MCF 10A (cell line): ENCODE measurements around the gene GATA3. TPM values are rescaled to one million over a fixed set of nuclear protein-coding genes. Genes with fewer than 3 reads are reported as not detected.
A peak's percentile ranks its signal among the peaks of the same experiment; 100 is the strongest.

Experiments
- BruUV-seq: library from RNA; stranded (reverse); fragments of 400-500 nt; replicated peaks from 2 replicates; lab custom pipeline; 2021; lab: Mats Ljungman, UMichigan
- CTCF ChIA-PET: fragments of 300-600 bp; sonication (Branson Sonifier 250); formaldehyde crosslinking; extraction: SDS; loops from one replicate; lab custom pipeline; 2021; ENCODE audit warnings: antibody characterized with exemption, inconsistent platforms; lab: Yijun Ruan, JAX
- POLR2A ChIA-PET: fragments of 300-600, 350-650 bp; sonication (Branson Sonifier 250); formaldehyde crosslinking; extraction: SDS; loops from one replicate; lab custom pipeline; 2020; ENCODE audit warnings: antibody characterized with exemption, inconsistent platforms; lab: Yijun Ruan, JAX
- DNase-seq: peaks from one replicate; pipeline ENCODE4 v3.0.0-alpha.2; 2018; ENCODE audit not compliant: unreplicated experiment
- H3K27ac Mint-ChIP-seq: one replicate; pipeline ENCODE4 v1.8.0; 2022; ENCODE audit warnings: mild to moderate bottlenecking, low read depth, mixed read lengths; ENCODE audit not compliant: unreplicated experiment
- H3K27me3 Mint-ChIP-seq: one replicate; pipeline ENCODE4 v1.8.0; 2022; ENCODE audit warnings: mixed read lengths; ENCODE audit not compliant: insufficient read depth, unreplicated experiment
- H3K36me3 Mint-ChIP-seq: one replicate; pipeline ENCODE4 v1.8.0; 2022; ENCODE audit warnings: mild to moderate bottlenecking, moderate library complexity, mixed read lengths; ENCODE audit not compliant: insufficient read depth, unreplicated experiment
- H3K4me1 Mint-ChIP-seq: one replicate; pipeline ENCODE4 v1.8.0; 2022; ENCODE audit warnings: mixed read lengths; ENCODE audit not compliant: insufficient read depth, unreplicated experiment
- H3K4me3 Mint-ChIP-seq: one replicate; pipeline ENCODE4 v1.8.0; 2022; ENCODE audit warnings: mild to moderate bottlenecking, moderate library complexity, mixed read lengths; ENCODE audit not compliant: unreplicated experiment
- H3K9me3 Mint-ChIP-seq: one replicate; pipeline ENCODE4 v1.8.0; 2022; ENCODE audit warnings: mixed read lengths; ENCODE audit not compliant: unreplicated experiment
- intact Hi-C: fragments of 100-400 bp; cut with micrococcal nuclease; formaldehyde crosslinking; loops from 2 replicates; pipeline ENCODE4 v1.14.1; 2022
- total RNA-seq: library from RNA; stranded (reverse); gene quantifications from 2 replicates; pipeline ENCODE4 v1.2.3, GENCODE V29; 2022
- TF ChIP-seq, protein P1 (sequence below): fragments of 200-600 bp; IDR thresholded peaks from one replicate; pipeline ENCODE4 v1.8.0; 2022; ENCODE audit warnings: antibody characterized with exemption, mild to moderate bottlenecking; ENCODE audit not compliant: unreplicated experiment

GATA3 gene
- total RNA-seq, 1 experiment from 2014 or later: 13.1 TPM

DNA sequence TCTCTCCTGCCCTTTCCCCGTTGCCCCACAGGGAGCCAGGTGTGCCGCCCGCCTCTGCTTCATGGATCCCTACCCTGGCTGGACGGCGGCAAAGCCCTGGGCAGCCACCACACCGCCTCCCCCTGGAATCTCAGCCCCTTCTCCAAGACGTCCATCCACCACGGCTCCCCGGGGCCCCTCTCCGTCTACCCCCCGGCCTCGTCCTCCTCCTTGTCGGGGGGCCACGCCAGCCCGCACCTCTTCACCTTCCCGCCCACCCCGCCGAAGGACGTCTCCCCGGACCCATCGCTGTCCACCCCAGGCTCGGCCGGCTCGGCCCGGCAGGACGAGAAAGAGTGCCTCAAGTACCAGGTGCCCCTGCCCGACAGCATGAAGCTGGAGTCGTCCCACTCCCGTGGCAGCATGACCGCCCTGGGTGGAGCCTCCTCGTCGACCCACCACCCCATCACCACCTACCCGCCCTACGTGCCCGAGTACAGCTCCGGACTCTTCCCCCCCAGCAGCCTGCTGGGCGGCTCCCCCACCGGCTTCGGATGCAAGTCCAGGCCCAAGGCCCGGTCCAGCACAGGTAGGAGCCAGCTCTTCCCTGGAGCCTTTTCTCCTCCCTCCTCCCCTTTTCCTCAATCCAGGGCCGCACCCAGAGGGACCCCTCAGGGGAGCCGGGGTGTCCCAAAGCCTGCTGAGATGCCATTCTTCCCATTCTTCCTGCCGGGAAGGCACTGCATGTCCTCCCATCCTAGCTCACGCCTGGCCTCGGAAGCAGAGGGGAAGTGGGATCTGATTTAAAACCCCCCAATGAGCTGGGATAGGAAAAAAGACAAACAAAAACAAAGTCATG is 4.0 kb downstream of the GATA3 start:
- Mint-ChIP-seq H3K4me3 (peak overlapping the region; percentile 93), H3K36me3 (peaks cover 64% of the 10 kb centered on the region), H3K27ac (peak overlapping the region; percentile 93), H3K9me3 (no peaks in the 10 kb centered on the region), H3K4me1 (peaks cover 24% of the 10 kb centered on the region), H3K27me3 (no peaks in the 10 kb centered on the region)
- peak; percentile 21 for DNase-seq
- intact Hi-C loops: loop anchor here (5.0 to 10.0 kb wide), 3 partner anchors 74 to 696 kb away; no protein-coding TSS in a partner anchor
- ChIA-PET CTCF (interaction anchor here (0.6 to 1.9 kb wide), 5 partner anchors 12 to 1150 kb away, joined by 3 to 10 read pairs (median 3); partner anchors contain the start of gene TAF3), POLR2A (interaction anchor here (0.6 to 2.4 kb wide), 15 partner anchors 11 to 1244 kb away, joined by 3 to 17 read pairs (median 3); partner anchors contain the start of gene TAF3)
- TF ChIP-seq, protein P1, sequence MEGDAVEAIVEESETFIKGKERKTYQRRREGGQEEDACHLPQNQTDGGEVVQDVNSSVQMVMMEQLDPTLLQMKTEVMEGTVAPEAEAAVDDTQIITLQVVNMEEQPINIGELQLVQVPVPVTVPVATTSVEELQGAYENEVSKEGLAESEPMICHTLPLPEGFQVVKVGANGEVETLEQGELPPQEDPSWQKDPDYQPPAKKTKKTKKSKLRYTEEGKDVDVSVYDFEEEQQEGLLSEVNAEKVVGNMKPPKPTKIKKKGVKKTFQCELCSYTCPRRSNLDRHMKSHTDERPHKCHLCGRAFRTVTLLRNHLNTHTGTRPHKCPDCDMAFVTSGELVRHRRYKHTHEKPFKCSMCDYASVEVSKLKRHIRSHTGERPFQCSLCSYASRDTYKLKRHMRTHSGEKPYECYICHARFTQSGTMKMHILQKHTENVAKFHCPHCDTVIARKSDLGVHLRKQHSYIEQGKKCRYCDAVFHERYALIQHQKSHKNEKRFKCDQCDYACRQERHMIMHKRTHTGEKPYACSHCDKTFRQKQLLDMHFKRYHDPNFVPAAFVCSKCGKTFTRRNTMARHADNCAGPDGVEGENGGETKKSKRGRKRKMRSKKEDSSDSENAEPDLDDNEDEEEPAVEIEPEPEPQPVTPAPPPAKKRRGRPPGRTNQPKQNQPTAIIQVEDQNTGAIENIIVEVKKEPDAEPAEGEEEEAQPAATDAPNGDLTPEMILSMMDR: no peak
- BruUV-seq: no TSS peak

DNA sequence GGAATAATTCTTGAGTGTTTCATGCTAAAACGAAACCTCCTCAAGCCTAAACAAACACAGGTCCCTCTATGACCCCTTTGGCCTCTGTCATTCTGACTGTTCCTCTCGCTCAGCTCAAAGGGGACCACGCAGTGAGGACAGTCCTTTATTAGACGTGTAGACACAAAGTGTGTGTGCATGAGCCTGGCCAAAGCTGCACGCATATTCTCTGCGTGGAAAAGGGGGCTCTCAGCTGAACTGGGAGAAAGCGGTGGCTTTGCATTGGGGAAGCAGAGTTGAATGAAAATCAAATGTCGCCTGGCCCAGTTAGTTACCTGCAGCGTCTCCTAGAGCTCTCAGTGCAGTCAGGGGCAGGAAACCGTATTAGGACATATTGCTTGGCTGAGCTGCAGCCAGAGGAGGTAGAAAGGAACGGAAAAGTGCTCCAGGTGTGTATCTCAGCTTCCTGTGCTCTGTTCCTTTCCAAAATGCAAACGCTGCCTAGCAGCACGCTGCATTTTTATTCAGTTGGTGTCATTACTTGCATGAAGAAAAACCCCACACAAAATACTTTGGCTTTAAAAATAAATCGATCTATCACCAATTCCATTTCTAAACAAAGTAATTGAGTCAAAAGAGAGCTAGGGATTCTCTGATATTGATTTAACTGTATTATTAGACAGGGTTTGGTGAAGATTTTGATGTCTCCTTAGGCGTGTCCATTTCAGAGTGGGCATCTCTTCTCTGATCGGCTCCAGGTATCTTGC is 4.9 kb downstream of the GATA3 start:
- BruUV-seq: no TSS peak
- peaks cover 29% of the 10 kb centered on the region for H3K4me1 Mint-ChIP-seq
- ChIA-PET CTCF (interaction anchor here (1.1 to 1.9 kb wide), 4 partner anchors 11 to 1150 kb away, joined by 3 to 10 read pairs (median 4); partner anchors contain the start of gene TAF3), POLR2A (interaction anchor here (0.7 to 2.4 kb wide), 17 partner anchors 9 to 1150 kb away, joined by 3 to 17 read pairs (median 3); no protein-coding TSS in a partner anchor)
- TF ChIP-seq, protein P1: no peak
- intact Hi-C loops: loop anchor here (5.0 to 10.0 kb wide), 3 partner anchors 73 to 695 kb away; no protein-coding TSS in a partner anchor
- no peaks in the 10 kb centered on the region for H3K9me3 Mint-ChIP-seq
- peak; percentile 43 for DNase-seq
- H3K36me3 Mint-ChIP-seq: peaks cover 73% of the 10 kb centered on the region
- peak overlapping the region; percentile 93 for H3K4me3 Mint-ChIP-seq
- peak overlapping the region; percentile 93 for H3K27ac Mint-ChIP-seq
- no peaks in the 10 kb centered on the region for H3K27me3 Mint-ChIP-seq

DNA sequence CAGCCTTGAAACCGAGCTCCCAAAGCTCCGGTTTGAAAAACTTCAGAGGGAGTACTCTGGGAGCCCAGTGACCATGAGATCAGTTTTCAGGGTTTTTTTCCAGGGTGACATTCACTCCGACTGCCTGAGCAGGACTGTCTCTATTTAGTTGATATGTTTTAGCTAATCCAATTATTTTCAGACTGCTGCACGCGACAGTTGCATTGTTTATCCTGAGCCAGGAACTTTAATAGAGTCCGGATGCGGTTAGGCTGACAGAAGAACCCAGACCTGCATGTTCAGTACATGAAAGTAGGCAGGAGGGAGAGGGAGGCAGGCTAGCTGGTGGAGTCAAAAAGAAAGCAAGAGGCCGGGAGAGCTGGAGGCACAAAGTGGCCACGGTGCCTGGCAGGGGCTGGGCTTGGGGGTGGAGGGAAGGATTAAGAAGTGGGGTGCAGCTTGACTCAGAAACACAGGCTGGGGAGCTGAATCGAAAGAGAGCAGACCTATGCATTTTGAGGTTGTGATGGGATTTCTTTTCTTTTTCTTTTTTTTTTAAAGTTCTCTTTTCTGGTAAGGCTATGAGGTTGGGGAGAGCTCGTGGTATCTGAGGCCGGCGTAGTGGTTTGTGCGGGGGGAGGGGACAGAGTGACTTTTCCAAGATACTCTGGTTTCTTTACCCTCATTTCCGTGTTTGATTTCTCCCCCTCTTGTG is 5.7 kb downstream of the GATA3 start:
- intact Hi-C loops: no loop called here
- Mint-ChIP-seq H3K27ac (peak overlapping the region; percentile 93), H3K27me3 (no peaks in the 10 kb centered on the region), H3K36me3 (peaks cover 81% of the 10 kb centered on the region), H3K4me3 (peak overlapping the region; percentile 93), H3K4me1 (peaks cover 32% of the 10 kb centered on the region), H3K9me3 (no peaks in the 10 kb centered on the region)
- POLR2A ChIA-PET: interaction anchor here (0.7 to 2.4 kb wide), 18 partner anchors 8 to 1649 kb away, joined by 3 to 17 read pairs (median 3); no protein-coding TSS in a partner anchor
- CTCF ChIA-PET: interaction anchor here (0.6 to 1.9 kb wide), 5 partner anchors 11 to 887 kb away, joined by 3 to 10 read pairs (median 4); no protein-coding TSS in a partner anchor
- BruUV-seq: no TSS peak
- DNase-seq: peak; percentile 25
- TF ChIP-seq, protein P1: no peak
